Suppressor macrophage treated with lipopolysaccharide for 4 hours (primary cell): ENCODE results near the gene ZNF689.
"Not testable (repeated sequence)": the region's sequence is repeated elsewhere in the genome, so short reads cannot be mapped to it uniquely, and the experiment has no call there.

ENCODE experiments used
- DNase-seq: peaks from one replicate; pipeline ENCODE4 v3.0.0-alpha.2; 2020

The ZNF689 gene

DNA sequence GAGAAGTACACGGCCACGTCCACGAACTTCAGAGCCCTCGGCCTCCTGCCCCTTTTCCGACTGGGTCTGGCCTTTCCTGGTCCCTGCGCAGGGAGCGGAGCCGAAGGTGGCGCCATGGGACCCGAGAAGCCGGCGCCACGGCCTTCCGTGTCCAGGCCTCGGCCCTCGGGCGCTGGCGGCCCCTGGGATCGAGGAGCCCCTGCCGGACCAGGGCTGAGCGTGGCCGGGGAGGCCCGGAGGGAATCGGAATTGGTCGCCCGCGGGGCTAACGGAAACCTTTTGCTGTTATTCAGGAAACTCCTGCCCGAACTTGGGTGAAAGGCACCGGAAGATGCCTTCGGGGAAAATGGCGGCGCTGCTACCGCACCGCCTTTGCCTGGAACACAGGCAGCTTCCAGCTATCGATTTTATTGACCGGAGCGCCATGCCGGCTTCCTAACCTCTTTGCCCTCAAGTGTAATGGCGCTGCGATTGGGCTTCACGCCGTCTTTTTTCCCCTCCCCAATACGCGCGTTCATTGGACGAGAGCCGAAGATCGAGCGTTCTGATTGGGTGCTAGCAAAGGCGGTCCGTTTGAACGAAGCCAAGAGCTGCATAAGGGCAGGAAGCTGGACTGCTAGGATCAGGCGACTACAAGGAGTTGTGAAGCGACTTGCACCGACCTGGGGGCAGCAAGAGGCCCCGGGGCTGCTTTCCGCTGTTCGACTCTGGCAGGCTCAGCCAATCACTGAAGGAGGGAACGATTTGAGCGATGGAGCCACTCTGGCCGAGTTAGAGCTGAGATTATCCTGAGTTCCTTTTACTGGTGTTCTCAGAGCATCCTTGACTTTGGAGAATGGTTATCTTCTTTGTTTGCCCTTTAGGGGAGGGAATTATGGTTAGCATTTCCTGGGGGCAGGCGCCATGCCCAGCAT, at the start of gene ZNF689:
Gene ZNF689, minus strand, starts transcription at position 464 of the 914 bp plus-strand sequence. Its CDS starts 348 bp downstream, at position 116.
- DNase-seq, result peak; percentile 98

GRCh38 chr16:30658731-30659506, 48.7 kb upstream of the ZNF689 start:
- peak; percentile 99 for DNase-seq

- DNase-seq, result peak; percentile 100
Measured at GRCh38 chr16:30657866-30658730, 47.9 kb upstream of the ZNF689 start, which contains the start of gene FBRS. Gene FBRS (plus strand): TSS chr16:30658431. CDS start chr16:30659519, 1,088 bp downstream.

- no peak for DNase-seq
Measured at GRCh38 chr16:30656974-30657865, 47.0 kb upstream of the ZNF689 start.

GRCh38 chr16:30656388-30656787, 46.2 kb upstream of the ZNF689 start:
- DNase-seq, result no peak

DNA sequence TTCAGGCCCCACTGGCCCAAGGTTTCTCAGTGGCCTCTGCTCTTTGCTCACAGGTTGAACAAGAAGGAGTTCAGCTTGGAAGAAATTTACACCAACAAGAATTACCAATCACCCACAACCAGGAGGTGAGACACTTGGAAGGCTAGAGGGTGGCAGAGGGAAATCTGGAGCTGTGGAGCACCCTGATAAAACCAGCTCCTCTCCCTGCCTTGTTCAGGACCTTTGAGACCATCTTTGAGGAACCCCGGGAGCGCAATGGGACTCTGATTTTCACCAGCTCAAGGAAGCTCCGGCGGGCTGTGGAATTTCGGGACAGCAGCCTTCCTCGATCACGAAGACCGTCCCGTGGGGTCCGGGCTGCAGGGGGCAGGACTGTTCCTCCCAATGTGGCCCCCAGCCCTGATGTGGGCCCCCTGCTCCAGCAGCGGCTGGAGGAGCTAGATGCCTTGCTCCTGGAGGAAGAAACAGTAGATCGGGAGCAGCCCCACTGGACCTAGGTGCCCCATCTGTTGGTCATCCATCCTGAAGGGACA, 45.7 kb upstream of the ZNF689 start:
- DNase-seq, result no peak

- DNase-seq, result no peak
Measured at GRCh38 chr16:30654856-30655255, 44.7 kb upstream of the ZNF689 start.

DNA sequence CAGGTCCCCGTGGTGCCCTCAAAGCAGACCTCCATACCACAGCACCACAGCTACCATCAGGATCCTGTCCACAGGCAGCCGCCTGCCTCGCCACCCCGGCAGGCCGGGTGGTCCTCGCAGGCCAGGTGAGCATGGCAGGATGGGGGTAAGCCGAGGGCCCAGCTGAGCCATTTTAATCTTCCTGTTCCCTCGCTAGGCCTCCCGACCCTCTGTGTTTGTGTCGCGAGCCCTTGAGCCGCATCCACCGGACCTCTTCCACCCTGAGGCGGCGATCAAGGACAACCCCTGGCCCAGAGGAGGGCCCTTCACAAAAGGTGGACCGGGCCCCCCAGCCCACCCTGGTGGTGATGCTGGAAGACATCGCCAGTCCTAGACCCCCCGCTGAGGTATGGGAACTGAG, 42.5 kb upstream of the ZNF689 start:
- DNase-seq, result no peak

- no peak for DNase-seq
Measured at GRCh38 chr16:30652005-30652296, 41.8 kb upstream of the ZNF689 start.

- peak; percentile 89 for DNase-seq
Measured at GRCh38 chr16:30651124-30652004, 41.2 kb upstream of the ZNF689 start.

- DNase-seq, result peak; percentile 100
Measured at GRCh38 chr16:30650369-30651123, 40.4 kb upstream of the ZNF689 start, which contains the start of gene PRR14. Gene PRR14 (plus strand): TSS chr16:30650960. CDS start chr16:30651646, 686 bp downstream.

GRCh38 chr16:30649725-30650368, 39.7 kb upstream of the ZNF689 start:
- peak; percentile 27 for DNase-seq

- no peak for DNase-seq
Measured at GRCh38 chr16:30647274-30647571, 37.0 kb upstream of the ZNF689 start.

DNA sequence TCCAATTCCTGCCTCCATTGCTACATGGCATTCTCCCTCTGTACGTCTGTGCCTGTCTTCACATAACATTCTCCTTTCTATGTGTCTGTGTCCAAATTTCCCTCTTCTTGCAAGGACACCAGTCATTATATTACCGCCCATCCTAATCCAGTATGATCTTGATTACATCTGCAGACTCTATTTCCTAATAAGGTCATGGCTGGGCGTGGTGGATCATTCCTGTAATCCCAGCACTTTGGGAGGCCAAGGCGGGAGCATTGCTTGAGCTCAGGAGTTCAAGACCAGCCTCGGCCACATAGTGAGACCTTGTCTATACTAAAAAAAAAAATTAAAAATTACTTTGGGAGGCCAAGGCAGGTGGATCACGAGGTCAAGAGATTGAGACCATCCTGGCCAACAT, 35.5 kb upstream of the ZNF689 start:
- no peak for DNase-seq

GRCh38 chr16:30644334-30644830, 34.2 kb upstream of the ZNF689 start:
- no peak for DNase-seq

- no peak for DNase-seq
Measured at GRCh38 chr16:30641378-30641982, 31.3 kb upstream of the ZNF689 start.

DNA sequence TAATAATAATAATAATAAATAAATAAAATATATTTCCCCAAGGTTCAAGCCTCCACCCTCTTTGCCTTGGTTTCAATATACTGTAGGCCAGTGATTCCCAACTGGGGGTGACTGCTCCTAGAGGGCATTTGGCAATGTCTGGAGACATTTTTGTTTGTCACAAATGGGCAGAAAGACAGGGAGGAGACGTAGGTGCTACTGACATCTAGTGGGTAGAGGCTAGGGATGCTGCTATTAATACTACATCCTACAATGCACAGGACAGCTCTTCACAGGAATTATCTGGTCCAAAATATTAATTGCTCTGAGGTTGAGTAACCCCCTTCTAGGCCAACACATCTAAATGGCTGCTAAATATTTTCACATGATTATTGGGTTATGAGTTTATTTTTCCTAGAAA, 27.8 kb upstream of the ZNF689 start:
- peak; percentile 68 for DNase-seq

GRCh38 chr16:30637139-30637538, 26.9 kb upstream of the ZNF689 start:
- not testable (repeated sequence) for DNase-seq

- no peak for DNase-seq
Measured at GRCh38 chr16:30636599-30636998, 26.4 kb upstream of the ZNF689 start.
